GM12875 (cell line): ENCODE measurements around the gene SMOC1.

Experiments used
- H3K4me3 ChIP-seq: one replicate; pipeline ENCODE4 v1.5.1; 2011; ENCODE audit warnings: low read depth, low read length, control low read depth
- TF ChIP-seq, protein P1 (sequence below): IDR thresholded peaks from 2 replicates; pipeline ENCODE4 v1.5.1; 2011; ENCODE audit warnings: low read depth, mild to moderate bottlenecking, control low read depth, inconsistent platforms, low read length, moderate library complexity, borderline replicate concordance; ENCODE audit not compliant: insufficient read depth

Gene SMOC1

DNA sequence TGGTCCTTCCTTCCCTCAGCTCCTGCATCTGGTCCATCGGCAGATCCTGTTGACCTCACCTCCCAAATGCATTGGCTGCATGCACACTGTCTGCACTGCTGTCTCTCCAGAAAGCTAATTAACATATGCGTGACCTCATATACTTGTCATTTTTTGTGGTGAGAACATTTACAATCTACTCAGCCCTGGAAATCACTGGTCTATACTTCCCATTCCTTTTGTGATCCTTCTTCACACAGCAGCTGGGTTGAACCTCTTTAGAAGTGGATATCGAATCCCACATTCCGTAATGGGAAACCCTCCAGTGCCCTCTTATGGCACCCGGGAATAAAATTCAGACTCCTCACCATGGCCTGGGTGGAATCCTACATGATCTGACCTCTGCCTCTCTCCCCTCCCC lies 45.0 kb downstream of the SMOC1 start:
- TF ChIP-seq, protein P1, sequence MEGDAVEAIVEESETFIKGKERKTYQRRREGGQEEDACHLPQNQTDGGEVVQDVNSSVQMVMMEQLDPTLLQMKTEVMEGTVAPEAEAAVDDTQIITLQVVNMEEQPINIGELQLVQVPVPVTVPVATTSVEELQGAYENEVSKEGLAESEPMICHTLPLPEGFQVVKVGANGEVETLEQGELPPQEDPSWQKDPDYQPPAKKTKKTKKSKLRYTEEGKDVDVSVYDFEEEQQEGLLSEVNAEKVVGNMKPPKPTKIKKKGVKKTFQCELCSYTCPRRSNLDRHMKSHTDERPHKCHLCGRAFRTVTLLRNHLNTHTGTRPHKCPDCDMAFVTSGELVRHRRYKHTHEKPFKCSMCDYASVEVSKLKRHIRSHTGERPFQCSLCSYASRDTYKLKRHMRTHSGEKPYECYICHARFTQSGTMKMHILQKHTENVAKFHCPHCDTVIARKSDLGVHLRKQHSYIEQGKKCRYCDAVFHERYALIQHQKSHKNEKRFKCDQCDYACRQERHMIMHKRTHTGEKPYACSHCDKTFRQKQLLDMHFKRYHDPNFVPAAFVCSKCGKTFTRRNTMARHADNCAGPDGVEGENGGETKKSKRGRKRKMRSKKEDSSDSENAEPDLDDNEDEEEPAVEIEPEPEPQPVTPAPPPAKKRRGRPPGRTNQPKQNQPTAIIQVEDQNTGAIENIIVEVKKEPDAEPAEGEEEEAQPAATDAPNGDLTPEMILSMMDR = no peak
- no peak overlapping the region for H3K4me3 ChIP-seq

DNA sequence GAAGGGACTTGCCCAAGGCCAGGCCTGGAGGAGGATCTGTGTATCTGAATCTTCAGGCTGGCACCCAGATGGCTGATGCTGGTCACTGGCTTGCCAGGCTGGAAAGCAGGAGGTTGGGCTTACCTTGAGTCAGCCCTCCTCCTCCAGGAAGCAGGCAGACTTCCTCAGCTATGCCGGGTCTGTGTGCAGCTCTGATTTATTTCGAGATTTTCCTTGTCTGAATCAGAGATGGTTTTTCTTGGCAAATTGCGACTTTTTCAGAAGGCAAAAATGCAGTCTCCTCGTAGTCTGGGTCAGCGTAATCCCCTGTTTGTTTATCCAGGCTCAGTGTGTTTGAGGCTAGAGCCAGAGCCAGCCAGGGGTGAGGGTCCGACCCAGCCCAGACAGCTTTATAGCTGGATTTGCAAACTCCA lies 48.9 kb downstream of the SMOC1 start:
- H3K4me3 ChIP-seq = no peak overlapping the region
- TF ChIP-seq, protein P1 = no peak

DNA sequence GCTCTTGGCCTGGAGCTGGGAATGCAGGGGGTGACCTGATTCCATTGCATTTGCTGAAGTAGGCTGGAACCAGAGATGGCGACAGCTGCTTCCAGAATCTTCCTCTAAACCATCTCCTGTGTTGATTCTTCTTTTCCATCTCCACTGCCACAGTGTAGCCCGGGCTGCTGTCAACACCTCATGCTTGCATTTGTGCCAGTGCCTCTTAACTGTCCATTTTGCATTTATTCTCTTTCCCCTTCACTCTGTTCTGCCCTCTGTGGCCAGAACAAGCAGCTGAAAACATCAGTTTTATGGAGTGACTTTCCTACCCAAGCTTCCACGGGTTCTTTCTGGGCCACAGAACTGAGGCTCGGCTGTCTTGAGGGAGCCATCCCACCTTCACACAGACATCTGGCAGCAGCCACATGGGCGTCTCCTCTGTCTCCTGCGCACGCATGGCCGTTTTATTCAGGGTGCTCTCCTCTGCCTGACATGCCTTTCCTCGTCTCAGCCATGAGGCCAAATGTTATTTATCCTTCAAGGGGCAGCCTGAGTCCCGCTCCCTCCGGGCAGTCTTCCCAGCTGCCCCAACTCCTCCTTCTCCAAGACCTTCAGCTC lies 51.7 kb downstream of the SMOC1 start:
- TF ChIP-seq, protein P1 = no peak
- H3K4me3 ChIP-seq = no peak overlapping the region

DNA sequence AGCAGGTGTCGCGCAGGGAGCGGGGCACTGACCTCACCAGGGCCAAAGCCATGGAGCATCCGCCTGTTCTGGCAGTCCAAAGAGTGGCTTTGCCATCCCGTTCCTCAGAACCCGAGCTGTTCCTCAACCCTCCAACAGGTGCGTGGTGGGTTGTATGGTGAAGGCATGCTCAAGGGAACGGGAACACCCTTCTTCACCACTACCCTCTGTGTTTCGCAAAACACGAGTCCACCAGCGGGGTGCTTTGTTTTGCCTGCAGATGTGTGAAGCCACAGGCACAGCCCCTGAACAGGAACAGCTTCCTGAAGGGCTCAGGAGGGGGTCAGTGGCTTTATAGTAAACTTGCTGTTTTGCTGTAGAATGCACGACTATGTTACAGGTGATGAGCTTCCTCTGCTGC lies 52.7 kb downstream of the SMOC1 start:
- no peak overlapping the region for H3K4me3 ChIP-seq
- TF ChIP-seq, protein P1 = no peak

DNA sequence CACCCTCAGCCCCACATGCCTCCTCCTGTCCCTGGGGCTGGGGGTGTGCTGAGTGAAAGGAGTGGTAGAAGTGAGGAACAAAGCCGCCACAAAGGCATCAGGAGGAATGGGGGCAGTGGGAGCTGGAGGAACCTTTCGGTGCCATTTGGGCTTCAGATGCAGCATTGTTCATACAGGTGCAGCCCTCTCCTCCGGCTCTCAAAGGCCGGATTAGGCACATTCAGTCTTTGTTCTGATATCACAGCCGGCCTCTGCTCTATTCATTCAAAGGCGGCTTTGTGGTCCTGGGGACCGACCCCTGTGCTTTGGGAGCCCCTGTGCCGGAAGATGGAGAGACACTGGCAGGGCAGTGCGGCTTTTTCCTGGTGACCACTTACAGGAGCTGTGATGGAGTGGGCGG lies 53.2 kb downstream of the SMOC1 start:
- TF ChIP-seq, protein P1 = no peak
- H3K4me3 ChIP-seq = no peak overlapping the region

DNA sequence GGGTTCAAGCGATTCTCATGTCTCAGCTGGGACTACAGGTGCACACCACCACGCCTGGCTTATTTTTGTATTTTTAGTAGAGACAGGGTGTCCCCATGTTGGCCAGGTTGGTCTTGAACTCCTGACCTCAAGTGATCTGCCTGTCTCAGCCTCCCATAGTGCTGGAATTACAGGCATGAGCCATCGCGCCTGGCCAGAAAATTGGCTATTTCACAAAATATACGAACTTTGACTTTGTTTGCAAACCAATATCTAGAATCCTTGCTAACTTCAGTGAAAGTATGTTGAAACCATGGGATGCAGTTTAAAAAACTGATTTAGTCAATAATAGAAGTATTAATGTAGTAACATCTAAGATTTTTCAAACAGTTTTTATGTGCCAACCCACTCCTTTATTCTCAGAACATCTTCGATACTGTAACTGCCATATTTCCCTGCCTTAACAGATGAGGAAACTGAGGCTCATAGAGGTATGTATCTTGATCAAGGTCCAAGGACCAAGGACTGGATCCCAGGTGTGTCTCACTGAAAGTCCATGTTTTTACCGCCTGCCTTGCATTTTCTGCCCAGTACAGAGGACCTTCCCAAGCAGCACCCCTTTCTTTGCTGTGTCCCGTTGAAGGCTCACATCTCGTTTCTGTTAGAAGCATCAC lies 54.5 kb downstream of the SMOC1 start:
- no peak overlapping the region for H3K4me3 ChIP-seq
- TF ChIP-seq, protein P1 = no peak
